VCaP (cell line): ENCODE data around the gene COPG1.

ENCODE experiments used
- H3K27ac ChIP-seq: fragments of 450-650 bp; 2 replicates; pipeline ENCODE4 v1.5.1; 2017
- TF ChIP-seq, protein P1 (sequence below): fragments of 450-650 bp; conservative IDR thresholded peaks from 2 replicates; pipeline ENCODE4 v1.5.1; 2017; ENCODE audit warnings: mild to moderate bottlenecking, moderate library complexity

Gene COPG1

DNA sequence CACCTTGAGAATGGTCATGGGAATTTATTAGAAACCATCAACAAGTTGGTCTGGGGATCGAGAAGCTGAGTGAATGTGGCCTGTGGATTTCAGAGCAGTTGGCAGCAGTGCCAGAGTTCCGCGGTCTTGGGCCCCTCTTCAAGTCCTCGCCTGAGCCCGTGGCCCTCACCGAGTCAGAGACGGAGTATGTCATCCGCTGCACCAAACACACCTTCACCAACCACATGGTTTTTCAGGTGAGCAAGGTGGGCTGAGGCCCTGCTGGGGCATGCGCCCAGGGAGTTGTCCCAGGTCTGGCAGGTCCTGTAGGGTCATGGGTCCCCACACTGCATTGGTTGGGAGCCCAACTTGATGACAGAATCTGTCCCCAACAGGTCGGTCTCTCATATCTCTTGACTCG is 22.3 kb downstream of the COPG1 start:
- no peak overlapping the region for H3K27ac ChIP-seq
- TF ChIP-seq, protein P1, sequence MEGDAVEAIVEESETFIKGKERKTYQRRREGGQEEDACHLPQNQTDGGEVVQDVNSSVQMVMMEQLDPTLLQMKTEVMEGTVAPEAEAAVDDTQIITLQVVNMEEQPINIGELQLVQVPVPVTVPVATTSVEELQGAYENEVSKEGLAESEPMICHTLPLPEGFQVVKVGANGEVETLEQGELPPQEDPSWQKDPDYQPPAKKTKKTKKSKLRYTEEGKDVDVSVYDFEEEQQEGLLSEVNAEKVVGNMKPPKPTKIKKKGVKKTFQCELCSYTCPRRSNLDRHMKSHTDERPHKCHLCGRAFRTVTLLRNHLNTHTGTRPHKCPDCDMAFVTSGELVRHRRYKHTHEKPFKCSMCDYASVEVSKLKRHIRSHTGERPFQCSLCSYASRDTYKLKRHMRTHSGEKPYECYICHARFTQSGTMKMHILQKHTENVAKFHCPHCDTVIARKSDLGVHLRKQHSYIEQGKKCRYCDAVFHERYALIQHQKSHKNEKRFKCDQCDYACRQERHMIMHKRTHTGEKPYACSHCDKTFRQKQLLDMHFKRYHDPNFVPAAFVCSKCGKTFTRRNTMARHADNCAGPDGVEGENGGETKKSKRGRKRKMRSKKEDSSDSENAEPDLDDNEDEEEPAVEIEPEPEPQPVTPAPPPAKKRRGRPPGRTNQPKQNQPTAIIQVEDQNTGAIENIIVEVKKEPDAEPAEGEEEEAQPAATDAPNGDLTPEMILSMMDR = no peak

DNA sequence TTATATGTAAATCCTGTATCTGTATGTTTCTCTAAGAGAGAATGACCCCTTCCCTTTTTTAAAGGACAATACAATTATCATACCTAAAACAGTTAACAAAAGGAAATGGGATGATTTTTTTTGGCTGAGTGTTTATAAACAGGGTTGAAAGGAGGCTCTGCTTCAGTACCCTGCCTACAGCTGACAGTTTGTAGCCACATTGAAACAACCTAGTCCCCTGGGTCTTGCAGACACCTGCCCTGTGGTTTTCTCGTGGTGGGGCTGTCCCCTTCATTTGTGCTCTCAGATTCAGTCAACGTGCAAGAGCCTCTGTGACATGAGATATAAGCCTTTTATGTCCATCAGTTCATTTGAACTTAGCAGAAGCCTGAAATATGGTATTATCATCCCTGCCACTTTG is 27.0 kb downstream of the COPG1 start:
- TF ChIP-seq, protein P1 = no peak
- no peak overlapping the region for H3K27ac ChIP-seq

DNA sequence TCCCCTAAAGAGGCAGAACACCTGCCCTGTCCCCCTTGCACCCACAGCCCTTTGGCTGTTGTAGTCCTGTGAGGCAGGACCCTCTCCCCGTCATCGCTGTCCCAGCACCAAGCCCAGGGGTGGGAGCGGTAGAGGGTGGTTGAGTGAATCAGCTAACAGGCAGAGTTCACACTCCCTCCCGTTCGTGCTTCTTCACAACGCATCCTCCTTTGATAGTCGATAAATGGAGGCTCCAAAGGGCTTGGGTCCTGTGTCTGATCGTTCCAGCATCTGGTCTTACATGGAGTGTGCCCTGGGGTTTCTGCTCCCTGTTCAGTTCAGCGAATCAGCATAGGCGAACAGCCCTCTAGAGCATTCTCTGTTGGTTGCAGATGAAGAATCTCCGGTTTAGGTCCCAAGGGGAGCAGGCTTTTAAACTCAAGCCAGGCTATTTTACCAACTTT is 28.4 kb downstream of the COPG1 start:
- TF ChIP-seq, protein P1 = no peak
- peak overlapping the region; percentile 80 for H3K27ac ChIP-seq

DNA sequence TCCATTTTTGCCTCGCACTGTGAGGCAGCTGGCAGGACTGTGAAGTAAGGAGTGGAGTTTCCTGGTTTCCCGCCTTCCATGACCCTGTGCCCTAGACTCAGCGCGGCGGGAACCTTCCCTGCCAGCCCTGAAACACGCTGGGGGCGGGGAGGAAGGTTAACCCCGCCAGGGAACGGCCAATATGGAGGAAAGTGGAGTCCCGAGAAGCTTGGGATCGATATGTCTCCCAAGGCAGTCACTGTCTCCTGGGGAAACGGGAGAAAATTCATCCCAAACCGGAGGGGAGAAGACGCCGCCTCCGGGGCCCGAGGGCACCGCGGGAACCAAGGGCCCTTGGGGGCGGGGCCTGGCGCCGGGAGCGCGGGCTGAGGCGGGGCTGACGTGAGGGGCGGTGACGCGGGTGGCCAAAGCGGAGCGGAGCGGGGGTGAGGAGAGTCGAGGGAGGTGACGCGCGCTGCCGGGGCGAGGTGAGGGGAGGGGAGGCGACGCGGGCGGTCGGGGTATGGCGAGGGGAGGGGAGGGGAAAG is 29.1 kb downstream of the COPG1 start, which contains the start of gene HMCES:
Gene HMCES, plus strand, starts transcription at position 432 of the 527 bp plus-strand sequence. CDS start 863 bp downstream, outside the sequence.
- TF ChIP-seq, protein P1 = no peak
- H3K27ac ChIP-seq = peak within 1 kb of the TSS; percentile 80

DNA sequence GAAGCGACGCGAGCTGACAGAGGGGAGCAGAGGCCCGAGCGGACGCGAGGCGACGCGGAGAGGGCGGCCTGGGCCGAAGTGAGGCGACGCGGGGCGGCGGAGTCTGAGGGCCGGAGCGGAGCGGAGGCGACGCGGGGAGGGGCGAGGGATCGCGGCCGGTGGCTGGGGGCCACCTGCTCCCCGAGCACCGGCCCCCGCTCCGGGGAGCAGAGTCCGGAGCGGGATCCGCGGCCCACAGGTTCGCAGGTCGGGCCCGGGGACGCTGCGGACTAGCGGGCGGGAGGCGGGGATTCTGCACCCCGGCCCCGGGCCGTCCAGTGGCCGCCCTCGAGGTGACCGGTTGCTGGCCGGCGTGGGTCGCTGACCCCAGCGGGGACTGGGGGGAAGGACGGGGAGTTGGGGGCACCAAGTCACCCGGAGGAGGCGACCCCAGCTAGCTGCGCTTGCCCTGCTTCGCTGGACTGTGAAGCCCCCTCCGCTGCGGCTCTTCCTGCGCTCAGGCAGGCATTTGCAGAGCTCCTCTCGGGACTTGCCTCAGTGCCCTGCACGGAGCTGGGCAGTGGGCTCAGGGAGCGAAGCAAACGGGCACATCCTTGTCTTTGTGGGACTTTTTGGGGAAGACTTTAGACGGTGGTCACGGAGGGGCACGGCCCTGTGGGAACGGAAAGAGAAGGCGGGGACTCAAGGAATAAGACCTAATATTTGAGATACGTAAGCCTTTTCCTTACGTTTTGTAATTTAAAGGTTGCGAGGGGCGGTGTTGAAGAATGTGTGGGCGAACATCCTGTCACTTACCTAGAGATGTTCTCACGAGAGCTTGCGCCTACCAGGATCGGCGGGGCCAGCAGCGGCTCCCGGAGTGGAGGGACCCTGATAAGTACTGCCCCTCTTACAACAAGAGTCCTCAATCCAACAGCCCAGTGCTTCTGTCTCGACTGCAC is 29.8 kb downstream of the COPG1 start:
- TF ChIP-seq, protein P1 = no peak
- H3K27ac ChIP-seq = peak overlapping the region; percentile 80

DNA sequence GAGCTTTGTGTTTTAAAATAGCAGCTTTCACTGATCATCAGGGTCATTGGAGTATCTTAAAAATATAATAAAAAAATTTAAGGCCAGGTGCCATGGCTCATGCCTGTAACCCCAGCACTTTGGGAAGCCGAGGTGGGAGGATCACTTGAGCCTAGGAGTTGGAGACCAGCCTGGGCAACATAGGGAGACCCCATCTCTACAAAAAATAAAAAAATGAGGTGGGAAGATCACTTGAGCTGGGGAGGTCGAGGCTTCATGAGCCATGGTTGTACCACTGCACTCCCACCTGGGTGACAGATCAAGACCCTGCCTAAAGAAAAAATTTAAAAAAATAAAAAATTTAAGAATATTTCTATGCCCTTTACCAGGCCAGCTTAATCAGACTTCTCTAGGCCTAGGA is 30.8 kb downstream of the COPG1 start:
- TF ChIP-seq, protein P1 = no peak
- H3K27ac ChIP-seq = no peak overlapping the region

DNA sequence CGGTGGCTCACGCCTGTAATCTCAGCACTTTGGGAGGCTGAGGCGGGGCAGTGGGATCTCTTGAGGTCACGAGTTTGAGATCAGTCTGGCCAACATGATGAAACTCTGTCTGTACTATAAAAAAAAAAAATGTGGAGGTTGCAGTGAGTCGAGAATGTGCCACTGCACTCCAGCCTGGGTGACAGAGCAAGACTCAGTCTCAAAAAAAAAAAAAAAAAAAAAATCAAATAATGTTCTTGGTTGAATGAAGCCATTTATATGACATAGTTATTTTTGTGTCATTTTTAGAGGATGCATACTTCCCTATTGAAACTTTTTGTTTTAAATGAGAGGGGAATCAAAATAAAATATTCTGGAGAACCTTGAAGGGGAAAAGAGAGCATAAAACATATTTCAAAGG is 32.3 kb downstream of the COPG1 start:
- no peak overlapping the region for H3K27ac ChIP-seq
- TF ChIP-seq, protein P1 = no peak
